ENCODE measurements around the gene OR52A5.
"Not testable (repeated sequence)": the region's sequence is repeated elsewhere in the genome, so short reads cannot be mapped to it uniquely, and the experiment has no call there.

OR52A5 gene

GRCh38 chr11:5159806-5160205 lies 21.6 kb upstream of the OR52A5 start:
- no peak for DNase-seq
- TF ChIP-seq, protein P1, sequence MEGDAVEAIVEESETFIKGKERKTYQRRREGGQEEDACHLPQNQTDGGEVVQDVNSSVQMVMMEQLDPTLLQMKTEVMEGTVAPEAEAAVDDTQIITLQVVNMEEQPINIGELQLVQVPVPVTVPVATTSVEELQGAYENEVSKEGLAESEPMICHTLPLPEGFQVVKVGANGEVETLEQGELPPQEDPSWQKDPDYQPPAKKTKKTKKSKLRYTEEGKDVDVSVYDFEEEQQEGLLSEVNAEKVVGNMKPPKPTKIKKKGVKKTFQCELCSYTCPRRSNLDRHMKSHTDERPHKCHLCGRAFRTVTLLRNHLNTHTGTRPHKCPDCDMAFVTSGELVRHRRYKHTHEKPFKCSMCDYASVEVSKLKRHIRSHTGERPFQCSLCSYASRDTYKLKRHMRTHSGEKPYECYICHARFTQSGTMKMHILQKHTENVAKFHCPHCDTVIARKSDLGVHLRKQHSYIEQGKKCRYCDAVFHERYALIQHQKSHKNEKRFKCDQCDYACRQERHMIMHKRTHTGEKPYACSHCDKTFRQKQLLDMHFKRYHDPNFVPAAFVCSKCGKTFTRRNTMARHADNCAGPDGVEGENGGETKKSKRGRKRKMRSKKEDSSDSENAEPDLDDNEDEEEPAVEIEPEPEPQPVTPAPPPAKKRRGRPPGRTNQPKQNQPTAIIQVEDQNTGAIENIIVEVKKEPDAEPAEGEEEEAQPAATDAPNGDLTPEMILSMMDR (IDR thresholded peaks at IDR 0.05; ENCODE audit: low read depth, low read length): no peak
- Histone ChIP-seq H3K9me3 (ENCODE audit: severe bottlenecking) (no peaks in the 10 kb centered on the region), H3K36me3 (no peaks in the 10 kb centered on the region), H3K27me3 (ENCODE audit: insufficient read depth, low read depth, severe bottlenecking) (peaks cover 31% of the 10 kb centered on the region), H3K4me3 (ENCODE audit: low read depth, low read length) (no peak overlapping the region), H3K27ac (no peak overlapping the region)

DNA sequence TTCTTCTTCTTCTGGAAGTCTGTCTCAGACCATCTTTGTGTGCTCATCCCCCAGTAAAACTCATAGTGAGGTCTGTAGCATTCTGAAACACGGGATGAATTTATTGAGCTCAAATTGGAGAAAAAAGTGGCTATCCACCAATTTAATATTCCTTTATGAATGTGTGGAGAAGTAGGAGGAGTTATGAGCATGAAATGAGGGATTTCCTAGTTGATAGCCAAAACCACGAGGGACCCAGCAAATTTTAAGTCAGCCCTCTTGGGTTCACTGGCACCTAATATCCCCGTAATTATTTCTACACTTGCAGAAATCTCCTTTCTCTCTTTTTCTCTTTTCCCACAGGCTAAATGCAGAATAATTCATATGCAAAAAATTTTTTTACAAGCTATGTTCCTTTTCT lies 16.5 kb upstream of the OR52A5 start, which contains the start of gene OR52A1:
TSS of gene OR52A1 (minus strand) at position 101 of the 400 bp plus-strand sequence. CDS start 2,388 bp downstream, outside the sequence.
- TF ChIP-seq, protein P1 (IDR thresholded peaks at IDR 0.05; ENCODE audit: low read depth, low read length): no peak
- no peak for DNase-seq
- H3K36me3 ChIP-seq: no peaks in the 10 kb centered on the region
- no peaks in the 10 kb centered on the region for H3K9me3 ChIP-seq (ENCODE audit: severe bottlenecking)
- peaks cover 51% of the 10 kb centered on the region for H3K27me3 ChIP-seq (ENCODE audit: insufficient read depth, low read depth, severe bottlenecking)
- no peak within 1 kb of the TSS for H3K4me3 ChIP-seq (ENCODE audit: low read depth, low read length)
- H3K27ac ChIP-seq: no peak within 1 kb of the TSS

GRCh38 chr11:5153574-5154431 lies 15.6 kb upstream of the OR52A5 start:
- Histone ChIP-seq H3K27me3 (ENCODE audit: insufficient read depth, low read depth, severe bottlenecking) (peaks cover 52% of the 10 kb centered on the region), H3K36me3 (no peaks in the 10 kb centered on the region), H3K9me3 (ENCODE audit: severe bottlenecking) (no peaks in the 10 kb centered on the region), H3K27ac (no peak overlapping the region), H3K4me3 (ENCODE audit: low read depth, low read length) (no peak overlapping the region)
- DNase-seq: no peak
- TF ChIP-seq, protein P1 (IDR thresholded peaks at IDR 0.05; ENCODE audit: low read depth, low read length): no peak

- Histone ChIP-seq H3K4me3 (ENCODE audit: low read depth, low read length) (no peak overlapping the region), H3K27me3 (ENCODE audit: insufficient read depth, low read depth, severe bottlenecking) (peaks cover 52% of the 10 kb centered on the region), H3K27ac (no peak overlapping the region), H3K9me3 (ENCODE audit: severe bottlenecking) (no peaks in the 10 kb centered on the region), H3K36me3 (no peaks in the 10 kb centered on the region)
- TF ChIP-seq, protein P1 (IDR thresholded peaks at IDR 0.05; ENCODE audit: low read depth, low read length): no peak
- no peak for DNase-seq
These were observed 13.6 kb upstream of the OR52A5 start for GRCh38 chr11:5151713-5152153.

DNA sequence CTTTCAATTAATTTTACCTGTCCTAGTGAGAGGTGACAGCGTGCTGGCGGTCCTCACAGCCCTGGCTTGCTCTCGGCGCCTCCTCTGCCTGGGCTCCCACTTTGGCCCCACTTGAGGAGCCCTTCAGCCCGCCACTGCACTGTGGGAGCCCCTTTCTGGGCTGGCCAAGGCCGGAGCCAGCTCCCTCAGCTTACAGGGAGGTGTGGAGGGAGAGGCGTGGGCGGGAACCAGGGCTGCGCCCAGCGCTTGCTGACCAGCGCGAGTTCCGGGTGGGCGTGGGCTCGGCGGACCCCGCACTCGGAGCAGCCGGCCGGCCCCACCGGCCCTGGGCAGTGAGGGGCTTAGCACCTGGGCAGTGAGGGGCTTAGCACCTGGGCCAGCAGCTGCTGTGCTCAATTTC lies 6.0 kb upstream of the OR52A5 start:
- H3K36me3 ChIP-seq; H3K27ac ChIP-seq; DNase-seq; H3K4me3 ChIP-seq (ENCODE audit: low read depth, low read length); H3K9me3 ChIP-seq (ENCODE audit: severe bottlenecking): not testable (repeated sequence)
- peaks cover 60% of the 10 kb centered on the region for H3K27me3 ChIP-seq (ENCODE audit: insufficient read depth, low read depth, severe bottlenecking)

DNA sequence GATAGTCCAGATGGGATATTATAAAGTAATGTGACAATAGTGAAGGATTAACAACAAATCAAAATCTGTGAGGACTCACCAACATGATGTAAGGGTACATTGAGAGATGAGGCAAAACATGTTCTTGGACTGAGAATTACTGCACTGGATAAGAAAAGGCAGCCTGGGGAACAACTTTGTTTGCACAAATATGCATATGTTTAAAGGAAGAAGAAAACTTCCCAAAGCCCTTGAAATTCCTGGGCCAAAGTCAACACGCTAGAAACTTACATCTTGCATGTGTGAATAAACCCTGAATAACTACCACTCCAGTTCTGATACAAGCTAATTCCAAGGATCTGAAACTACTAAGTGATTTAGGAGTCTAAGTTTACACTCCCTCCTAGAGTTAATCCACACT lies 1.1 kb downstream of the OR52A5 start:
- Histone ChIP-seq H3K9me3 (ENCODE audit: severe bottlenecking) (no peaks in the 10 kb centered on the region), H3K36me3 (no peaks in the 10 kb centered on the region), H3K27ac (no peak overlapping the region), H3K4me3 (ENCODE audit: low read depth, low read length) (no peak overlapping the region), H3K27me3 (ENCODE audit: insufficient read depth, low read depth, severe bottlenecking) (peaks cover 48% of the 10 kb centered on the region)
- no peak for DNase-seq
- TF ChIP-seq, protein P1 (IDR thresholded peaks at IDR 0.05; ENCODE audit: low read depth, low read length): no peak
